ENCODE results near the gene MRPS12.

Gene MRPS12

DNA sequence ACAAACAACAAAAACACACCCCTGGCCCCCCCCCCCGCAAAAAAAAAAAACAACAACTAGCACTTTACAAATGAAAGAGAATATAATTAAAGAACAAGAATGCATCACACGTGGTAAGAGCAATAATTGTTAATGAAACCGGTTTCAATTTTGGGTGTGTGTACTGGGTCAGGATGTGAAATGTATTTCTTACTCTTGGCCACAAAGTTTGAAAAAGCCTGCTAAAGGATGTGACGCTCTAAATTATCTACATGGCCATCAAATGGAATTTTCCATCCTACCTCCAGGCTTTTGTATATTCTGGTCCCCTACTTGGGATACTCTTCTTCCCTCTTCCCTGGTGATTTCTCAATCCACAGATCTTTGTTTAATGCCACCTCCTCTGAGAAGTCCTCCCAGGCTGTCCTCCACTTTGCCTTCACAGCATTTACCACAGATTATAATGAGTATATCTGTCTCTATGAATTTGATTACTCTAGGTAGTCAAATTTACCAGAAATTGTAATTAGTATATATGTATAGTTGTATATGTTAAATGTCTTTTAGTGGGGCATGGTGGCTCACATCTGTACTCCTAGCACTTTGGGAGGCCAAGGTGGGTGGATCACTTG is 2.2 kb upstream of the MRPS12 start:
- H3K4me1 ChIP-seq (ENCODE audit: low read depth, poor library complexity, severe bottlenecking): peaks cover 18% of the 10 kb centered on the region
- H3K79me2 ChIP-seq (ENCODE audit: insufficient read depth, low read depth): peaks cover 20% of the 10 kb centered on the region
- no peak overlapping the region for H3K4me3 ChIP-seq (IDR thresholded peaks at IDR 0.05; ENCODE audit: insufficient read depth, low read depth, low read length)
- H3K36me3 ChIP-seq (ENCODE audit: insufficient read depth): 0 out of 2 replicates have a peak, but pooled peaks cover 7% of the 10 kb centered on the region
- TF ChIP-seq, protein P1, sequence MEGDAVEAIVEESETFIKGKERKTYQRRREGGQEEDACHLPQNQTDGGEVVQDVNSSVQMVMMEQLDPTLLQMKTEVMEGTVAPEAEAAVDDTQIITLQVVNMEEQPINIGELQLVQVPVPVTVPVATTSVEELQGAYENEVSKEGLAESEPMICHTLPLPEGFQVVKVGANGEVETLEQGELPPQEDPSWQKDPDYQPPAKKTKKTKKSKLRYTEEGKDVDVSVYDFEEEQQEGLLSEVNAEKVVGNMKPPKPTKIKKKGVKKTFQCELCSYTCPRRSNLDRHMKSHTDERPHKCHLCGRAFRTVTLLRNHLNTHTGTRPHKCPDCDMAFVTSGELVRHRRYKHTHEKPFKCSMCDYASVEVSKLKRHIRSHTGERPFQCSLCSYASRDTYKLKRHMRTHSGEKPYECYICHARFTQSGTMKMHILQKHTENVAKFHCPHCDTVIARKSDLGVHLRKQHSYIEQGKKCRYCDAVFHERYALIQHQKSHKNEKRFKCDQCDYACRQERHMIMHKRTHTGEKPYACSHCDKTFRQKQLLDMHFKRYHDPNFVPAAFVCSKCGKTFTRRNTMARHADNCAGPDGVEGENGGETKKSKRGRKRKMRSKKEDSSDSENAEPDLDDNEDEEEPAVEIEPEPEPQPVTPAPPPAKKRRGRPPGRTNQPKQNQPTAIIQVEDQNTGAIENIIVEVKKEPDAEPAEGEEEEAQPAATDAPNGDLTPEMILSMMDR (conservative IDR thresholded peaks at IDR 0.05; ENCODE audit: low read depth, low read length): no peak
- H3K9ac ChIP-seq: no peak overlapping the region
- no peak overlapping the region for H2AFZ ChIP-seq (ENCODE audit: low read depth)
- H3K4me2 ChIP-seq: no peak overlapping the region
- no peaks in the 10 kb centered on the region for H4K20me1 ChIP-seq (ENCODE audit: insufficient read depth)
- no peak overlapping the region for H3K27ac ChIP-seq
- H3K27me3 ChIP-seq (ENCODE audit: insufficient read depth, low read depth): no peaks in the 10 kb centered on the region

GRCh38 chr19:38929929-38930775 is 592 bp upstream of the MRPS12 start, which contains the start of gene SARS2:
Gene SARS2 (minus strand): TSS chr19:38930763. CDS start chr19:38930736, 27 bp downstream.
- H3K27ac ChIP-seq: peak within 1 kb of the TSS; percentile 73
- peaks cover 18% of the 10 kb centered on the region for H3K4me1 ChIP-seq (ENCODE audit: low read depth, poor library complexity, severe bottlenecking)
- H3K27me3 ChIP-seq (ENCODE audit: insufficient read depth, low read depth): no peaks in the 10 kb centered on the region
- peaks cover 20% of the 10 kb centered on the region for H3K79me2 ChIP-seq (ENCODE audit: insufficient read depth, low read depth)
- peak within 1 kb of the TSS; percentile 82 for H2AFZ ChIP-seq (ENCODE audit: low read depth)
- 0 out of 2 replicates have a peak, but pooled peaks cover 7% of the 10 kb centered on the region for H3K36me3 ChIP-seq (ENCODE audit: insufficient read depth)
- TF ChIP-seq, protein P1 (conservative IDR thresholded peaks at IDR 0.05; ENCODE audit: low read depth, low read length): peak; percentile 99
- peak within 1 kb of the TSS; percentile 78 for H3K9ac ChIP-seq
- H3K4me3 ChIP-seq (IDR thresholded peaks at IDR 0.05; ENCODE audit: insufficient read depth, low read depth, low read length): no peak within 1 kb of the TSS
- H4K20me1 ChIP-seq (ENCODE audit: insufficient read depth): no peaks in the 10 kb centered on the region
- peak within 1 kb of the TSS; percentile 91 for H3K4me2 ChIP-seq

DNA sequence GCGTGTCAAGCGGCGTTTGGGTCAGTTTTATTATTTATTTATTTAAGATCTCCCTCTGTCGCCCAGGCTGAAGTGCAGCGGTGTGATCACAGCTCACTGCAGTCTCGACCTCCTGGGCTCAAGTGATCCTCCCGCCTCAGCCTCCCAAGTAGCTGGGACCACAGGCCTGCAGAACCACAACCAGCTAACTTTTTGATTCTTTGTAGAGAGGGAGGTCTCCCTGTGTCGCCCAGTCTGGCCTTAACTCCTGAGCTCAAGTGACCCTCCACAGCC is 713 bp downstream of the MRPS12 start:
- TF ChIP-seq, protein P1 (conservative IDR thresholded peaks at IDR 0.05; ENCODE audit: low read depth, low read length): no peak
- peak overlapping the region; percentile 73 for H3K27ac ChIP-seq
- H3K4me1 ChIP-seq (ENCODE audit: low read depth, poor library complexity, severe bottlenecking): peaks cover 18% of the 10 kb centered on the region
- H3K4me2 ChIP-seq: peak overlapping the region; percentile 81
- peak overlapping the region; percentile 78 for H3K9ac ChIP-seq
- H4K20me1 ChIP-seq (ENCODE audit: insufficient read depth): no peaks in the 10 kb centered on the region
- no peaks in the 10 kb centered on the region for H3K27me3 ChIP-seq (ENCODE audit: insufficient read depth, low read depth)
- H3K36me3 ChIP-seq (ENCODE audit: insufficient read depth): 0 out of 2 replicates have a peak, but pooled peaks cover 7% of the 10 kb centered on the region
- H3K79me2 ChIP-seq (ENCODE audit: insufficient read depth, low read depth): peaks cover 20% of the 10 kb centered on the region
- H2AFZ ChIP-seq (ENCODE audit: low read depth): no peak overlapping the region
- no peak overlapping the region for H3K4me3 ChIP-seq (IDR thresholded peaks at IDR 0.05; ENCODE audit: insufficient read depth, low read depth, low read length)

GRCh38 chr19:38932425-38933179 is 1.9 kb downstream of the MRPS12 start:
- no peak overlapping the region for H3K27ac ChIP-seq
- H3K9ac ChIP-seq: no peak overlapping the region
- no peaks in the 10 kb centered on the region for H4K20me1 ChIP-seq (ENCODE audit: insufficient read depth)
- H3K36me3 ChIP-seq (ENCODE audit: insufficient read depth): 0 out of 2 replicates have a peak, but pooled peaks cover 7% of the 10 kb centered on the region
- no peak overlapping the region for H3K4me3 ChIP-seq (IDR thresholded peaks at IDR 0.05; ENCODE audit: insufficient read depth, low read depth, low read length)
- no peak overlapping the region for H2AFZ ChIP-seq (ENCODE audit: low read depth)
- TF ChIP-seq, protein P1 (conservative IDR thresholded peaks at IDR 0.05; ENCODE audit: low read depth, low read length): peak; percentile 36
- H3K4me2 ChIP-seq: no peak overlapping the region; the same call in 1 of the 2 replicates
- no peaks in the 10 kb centered on the region for H3K27me3 ChIP-seq (ENCODE audit: insufficient read depth, low read depth)
- H3K4me1 ChIP-seq (ENCODE audit: low read depth, poor library complexity, severe bottlenecking): peaks cover 18% of the 10 kb centered on the region
- H3K79me2 ChIP-seq (ENCODE audit: insufficient read depth, low read depth): peaks cover 20% of the 10 kb centered on the region

All from KMS-11 (cell line).